HG03064 (cell line): ENCODE measurements around the gene RASGRF2.

Experiments used
- ATAC-seq: cut with Tn5 transposase; IDR thresholded peaks from one replicate; pipeline ENCODE4 v1.9.1; 2021; ENCODE audit warnings: low read depth; ENCODE audit not compliant: unreplicated experiment

RASGRF2 gene

GRCh38 chr5:81125959-81126358, 165.8 kb downstream of the RASGRF2 start:
- no peak for ATAC-seq

DNA sequence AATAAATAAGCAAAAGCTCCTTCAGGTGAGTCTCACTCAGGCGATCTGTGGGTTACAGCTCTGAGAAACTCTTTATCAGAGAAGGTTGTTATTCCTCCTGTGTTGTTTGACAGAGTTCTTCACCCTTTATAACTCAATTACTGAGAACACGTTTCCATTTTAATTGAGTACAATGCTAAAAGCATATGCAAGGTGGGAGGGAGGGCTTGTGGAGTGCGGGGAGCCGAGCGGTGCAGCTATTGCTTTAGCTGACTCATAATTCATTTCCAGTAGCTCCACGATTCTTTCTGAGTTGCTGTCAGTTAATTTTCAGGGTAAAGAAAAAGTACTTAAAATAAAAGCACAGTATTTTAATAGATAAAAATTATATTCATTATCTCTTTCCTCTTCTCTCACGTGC, 168.3 kb downstream of the RASGRF2 start:
- ATAC-seq: no peak

DNA sequence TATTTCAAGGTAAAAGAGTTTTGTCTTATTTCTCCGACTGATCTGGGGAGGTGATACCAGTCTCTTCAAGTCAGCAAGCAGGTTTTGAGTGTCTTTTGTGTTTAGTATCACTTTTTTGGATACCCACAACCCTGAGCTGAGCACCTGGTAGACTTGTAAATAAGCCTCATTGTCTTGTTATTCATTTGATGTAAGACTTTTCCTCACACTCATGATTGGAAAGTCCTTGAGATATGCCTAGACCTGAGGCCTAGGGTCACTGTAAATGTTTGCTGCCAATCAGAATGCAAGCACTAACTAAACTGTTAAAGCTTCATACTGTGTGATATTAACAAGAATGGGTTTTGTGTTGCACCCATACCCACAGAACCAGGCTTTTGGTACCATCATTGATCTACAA, 172.2 kb downstream of the RASGRF2 start:
- no peak for ATAC-seq

- no peak for ATAC-seq
Measured at GRCh38 chr5:81134066-81134465, 173.9 kb downstream of the RASGRF2 start.

DNA sequence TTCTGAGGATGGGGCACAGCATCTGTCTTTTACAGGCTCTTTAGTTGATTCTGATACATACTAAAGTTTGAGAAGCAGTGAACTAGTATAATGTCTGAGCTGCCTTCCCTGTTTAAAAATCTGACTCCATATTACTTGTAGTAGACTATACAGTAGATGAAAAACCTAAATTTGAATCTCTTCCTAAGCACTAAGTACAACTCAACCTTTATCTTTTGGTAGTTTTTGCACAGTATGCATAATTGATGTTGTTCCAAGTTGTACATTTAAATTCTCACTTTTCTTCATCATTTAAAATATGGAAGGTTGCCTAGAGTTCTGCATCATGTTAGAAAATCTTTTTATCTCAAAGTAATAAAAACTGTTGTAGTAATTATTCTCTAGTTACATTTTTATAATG, 174.4 kb downstream of the RASGRF2 start:
- no peak for ATAC-seq

GRCh38 chr5:81136557-81136956, 176.4 kb downstream of the RASGRF2 start:
- ATAC-seq: no peak

DNA sequence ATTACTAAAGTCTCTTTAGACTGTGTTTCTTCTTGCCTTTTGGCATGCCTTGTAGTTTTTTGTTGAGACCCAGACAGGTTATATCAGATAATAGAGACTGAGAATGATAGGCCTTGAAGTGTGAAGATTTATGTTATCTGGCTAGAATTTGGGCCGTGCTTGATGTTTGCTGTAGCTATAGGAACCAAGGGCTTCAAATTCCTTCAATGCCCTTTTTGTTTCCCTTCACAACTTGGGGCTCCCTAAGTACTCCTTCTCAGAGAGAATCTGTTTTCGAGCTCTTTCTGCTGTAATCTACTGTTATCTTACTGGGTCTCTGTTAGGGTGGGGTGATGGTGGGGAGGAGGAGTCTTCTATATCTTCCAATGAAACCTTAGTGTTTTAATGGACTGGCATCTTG, 177.7 kb downstream of the RASGRF2 start:
- no peak for ATAC-seq

DNA sequence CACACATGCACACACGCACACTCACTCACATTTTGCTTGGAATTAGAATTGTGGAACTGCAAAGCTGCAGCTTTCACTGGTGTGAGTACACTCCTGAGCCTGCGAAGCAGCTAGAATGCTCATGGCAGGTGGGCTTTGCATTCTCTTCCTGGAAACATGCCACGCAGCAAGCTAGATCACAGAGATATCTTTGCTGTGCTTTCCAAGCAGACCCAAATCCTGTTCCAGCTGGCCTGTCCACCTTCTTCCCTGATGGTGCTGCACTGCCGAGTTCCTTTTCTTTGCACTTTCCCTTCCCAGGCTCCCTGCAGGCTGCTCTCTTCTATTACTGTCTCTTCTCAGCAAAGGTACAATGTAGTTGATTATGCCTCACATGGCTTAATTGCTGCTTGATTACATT, 180.3 kb downstream of the RASGRF2 start:
- ATAC-seq: no peak

- ATAC-seq: no peak
Measured at GRCh38 chr5:81140943-81141342, 180.8 kb downstream of the RASGRF2 start.

GRCh38 chr5:81142108-81142507, 181.9 kb downstream of the RASGRF2 start:
- ATAC-seq: no peak

GRCh38 chr5:81145329-81145935, 185.3 kb downstream of the RASGRF2 start:
- ATAC-seq: no peak

DNA sequence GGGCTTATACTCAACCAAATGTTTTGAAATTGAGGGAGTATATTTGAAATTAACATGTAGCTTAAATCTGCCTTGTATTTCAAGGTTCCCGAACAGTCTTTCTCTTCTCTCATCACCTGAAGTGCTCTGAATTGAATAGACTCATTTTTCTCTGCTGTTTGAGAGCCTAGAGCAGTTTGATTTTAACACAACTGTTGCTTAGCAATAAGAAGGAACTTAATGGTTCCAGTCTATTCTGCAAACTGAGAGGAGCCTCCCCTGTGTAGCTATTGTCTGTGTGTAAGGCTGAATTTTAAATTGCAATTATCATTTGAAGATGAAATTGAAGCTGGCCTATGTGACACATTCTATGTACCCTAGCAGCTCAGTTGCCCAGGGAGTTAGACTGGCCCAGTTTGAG, 185.9 kb downstream of the RASGRF2 start:
- ATAC-seq: no peak

GRCh38 chr5:81147011-81147885, 187.1 kb downstream of the RASGRF2 start:
- ATAC-seq: no peak

GRCh38 chr5:81147886-81148571, 187.9 kb downstream of the RASGRF2 start:
- no peak for ATAC-seq

DNA sequence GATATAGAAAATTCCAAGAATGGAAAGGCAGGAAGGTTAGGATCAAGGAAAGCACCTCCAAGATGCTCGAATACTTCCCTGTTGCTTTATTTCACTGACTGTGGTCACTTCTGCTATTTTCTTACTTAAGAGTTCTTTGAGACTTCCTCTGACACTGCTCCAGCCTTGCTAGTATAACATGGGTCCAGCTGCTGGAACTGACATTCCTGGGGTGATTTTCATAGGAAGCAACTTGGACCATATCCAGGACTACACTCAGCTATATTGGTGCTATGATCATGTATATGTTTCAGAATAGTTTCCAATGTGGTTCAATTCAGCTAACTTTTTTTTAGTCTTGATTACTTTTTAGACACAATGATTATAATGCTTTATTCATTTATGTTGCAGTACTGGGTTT, 191.4 kb downstream of the RASGRF2 start:
- ATAC-seq: no peak

GRCh38 chr5:81154725-81155124, 194.6 kb downstream of the RASGRF2 start:
- no peak for ATAC-seq

GRCh38 chr5:81156732-81157131, 196.6 kb downstream of the RASGRF2 start:
- no peak for ATAC-seq

- peak; percentile 84 for ATAC-seq
Measured at GRCh38 chr5:81161012-81161601, 200.9 kb downstream of the RASGRF2 start.

GRCh38 chr5:81162501-81162900, 202.3 kb downstream of the RASGRF2 start:
- ATAC-seq: no peak

DNA sequence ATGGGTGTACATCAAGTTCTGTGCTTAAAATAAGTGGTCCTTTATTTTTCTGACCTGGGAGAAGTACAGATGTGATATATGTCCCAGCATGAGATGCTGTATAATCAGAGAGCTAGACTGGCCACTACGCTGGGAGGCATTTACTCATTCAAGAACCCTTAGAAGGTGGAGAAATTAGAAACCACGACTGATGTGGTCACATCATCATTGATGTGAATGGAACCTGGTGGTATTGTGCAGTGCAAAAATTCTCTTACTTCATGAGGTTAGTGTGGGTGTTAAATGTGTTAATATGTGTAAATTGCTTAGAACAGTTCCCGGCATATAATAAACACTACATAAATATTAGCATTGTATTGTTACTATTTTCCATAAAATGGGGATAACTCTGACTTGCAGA, 203.5 kb downstream of the RASGRF2 start:
- ATAC-seq: no peak

DNA sequence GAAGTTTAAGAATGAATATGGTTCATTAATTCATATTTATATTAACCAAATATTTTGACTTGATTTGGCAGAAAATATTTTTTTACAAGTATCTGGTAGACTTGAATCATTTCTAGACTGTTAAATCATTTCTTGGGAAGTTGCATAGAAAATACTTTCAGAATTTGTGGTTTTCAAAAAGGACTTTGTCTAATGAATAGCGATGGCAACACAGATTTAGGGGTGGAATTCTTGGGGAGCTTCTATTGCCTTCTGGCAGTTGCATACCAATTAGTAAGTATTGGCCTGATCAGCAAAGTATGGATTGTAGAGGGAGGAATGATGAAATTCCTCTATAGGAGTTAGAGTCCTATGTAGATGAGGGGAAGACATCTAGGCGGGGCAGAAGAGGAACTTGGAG, 204.3 kb downstream of the RASGRF2 start:
- no peak for ATAC-seq
